ENCODE results near the gene AFF3. TPM values are rescaled to one million over a fixed set of nuclear protein-coding genes. Genes with fewer than 3 reads are reported as not detected.

Gene AFF3
- total and polyA plus RNA-seq, 2 of the 8 experiments (the other 6 are each of a cell fraction or from before 2014, with no cell fraction given) = 0.27 to 3.0 TPM

DNA sequence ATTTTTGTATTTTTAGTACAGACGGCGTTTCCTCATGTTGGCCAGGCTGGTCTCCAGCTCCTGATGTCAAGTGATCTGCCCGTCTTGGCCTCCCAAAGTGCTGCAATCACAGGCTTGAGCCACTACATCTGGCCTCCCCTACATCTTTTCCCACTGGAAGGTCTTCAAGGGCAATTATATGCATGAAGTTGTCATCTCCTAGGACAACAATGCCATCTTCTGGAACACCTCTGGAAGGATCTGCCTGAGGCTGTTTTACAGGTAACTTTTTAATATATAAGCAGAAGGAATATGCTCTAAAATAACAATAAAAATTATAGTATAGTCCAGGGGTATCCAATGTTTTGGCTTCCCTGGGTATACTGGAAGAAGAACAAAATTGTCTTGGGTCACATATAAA is 321.4 kb downstream of the AFF3 start (continued):
- TF ChIP-seq SIN3A (conservative IDR thresholded peaks at IDR 0.05 in 1 of 2, IDR thresholded peaks at IDR 0.05 in 1 of 2; ENCODE audit: low read depth in 1 of 2, low read length in 2 of 2) (no peak), SUZ12 (IDR thresholded peaks at IDR 0.05; ENCODE audit: low read length) (no peak), TBP (IDR thresholded peaks at IDR 0.05; ENCODE audit: low read depth, low read length) (no peak), JUND (IDR thresholded peaks at IDR 0.05; ENCODE audit: low read length) (no peak), SRF (IDR thresholded peaks at IDR 0.05; ENCODE audit: low read depth, low read length) (no peak), CBX5 (IDR thresholded peaks at IDR 0.05; ENCODE audit: low read depth, low read length) (no peak), NRF1 (IDR thresholded peaks at IDR 0.05; ENCODE audit: low read depth, low read length) (no peak), RFX5 (IDR thresholded peaks at IDR 0.05; ENCODE audit: borderline replicate concordance, low read depth, low read length) (no peak)
